IMR-90 (cell line): ENCODE results near the gene MGA.

Experiments used
- BHLHE40 ChIP-seq: fragments of 150-350 bp; IDR thresholded peaks from 2 replicates; pipeline ENCODE4 v1.6.1; 2016; ENCODE audit warnings: mild to moderate bottlenecking, low read depth, low read length
- CEBPB ChIP-seq: IDR thresholded peaks from 2 replicates; pipeline ENCODE4 v1.6.1; 2012; ENCODE audit warnings: low read depth, low read length, improper control_type of control experiment
- CHD1 ChIP-seq: IDR thresholded peaks from 2 replicates; pipeline ENCODE4 v1.6.1; 2012; ENCODE audit warnings: low read depth, low read length, improper control_type of control experiment
- CTCF ChIP-seq: conservative IDR thresholded peaks from 2 replicates; pipeline ENCODE4 v1.5.1; 2012; ENCODE audit warnings: mild to moderate bottlenecking, low read depth, low read length, improper control_type of control experiment
- FOS ChIP-seq: fragments of 150-350 bp; IDR thresholded peaks from 2 replicates; pipeline ENCODE4 v1.6.1; 2016; ENCODE audit warnings: low read depth, low read length
- MAFK ChIP-seq: IDR thresholded peaks from 2 replicates; pipeline ENCODE4 v1.6.1; 2012; ENCODE audit warnings: low read depth, low read length, improper control_type of control experiment
- MAZ ChIP-seq: IDR thresholded peaks from 2 replicates; pipeline ENCODE4 v1.6.1; 2012; ENCODE audit warnings: low read depth, mild to moderate bottlenecking, low read length, improper control_type of control experiment, moderate library complexity, borderline replicate concordance
- NFE2L2 ChIP-seq: fragments of 150-350 bp; IDR thresholded peaks from 2 replicates; pipeline ENCODE4 v1.6.1; 2016; ENCODE audit warnings: low read depth, mild to moderate bottlenecking, low read length
- POLR2A ChIP-seq: IDR thresholded peaks from 2 replicates; pipeline ENCODE4 v1.6.1; 2012; ENCODE audit warnings: mild to moderate bottlenecking, low read depth, low read length
- RAD21 ChIP-seq: IDR thresholded peaks from 2 replicates; pipeline ENCODE4 v1.6.1; 2012; ENCODE audit warnings: low read length, improper control_type of control experiment
- RCOR1 ChIP-seq: IDR thresholded peaks from 2 replicates; pipeline ENCODE4 v1.6.1; 2012; ENCODE audit warnings: mild to moderate bottlenecking, low read length, improper control_type of control experiment; ENCODE audit not compliant: insufficient replicate concordance
- RFX5 ChIP-seq: IDR thresholded peaks from 2 replicates; pipeline ENCODE4 v1.8.0; 2012; ENCODE audit warnings: low read depth, mild to moderate bottlenecking, low read length, moderate library complexity
- SMC3 ChIP-seq: fragments of 150-350 bp; IDR thresholded peaks from 2 replicates; pipeline ENCODE4 v1.6.1; 2016; ENCODE audit warnings: low read depth, mild to moderate bottlenecking, antibody characterized with exemption, low read length, moderate library complexity

DNA sequence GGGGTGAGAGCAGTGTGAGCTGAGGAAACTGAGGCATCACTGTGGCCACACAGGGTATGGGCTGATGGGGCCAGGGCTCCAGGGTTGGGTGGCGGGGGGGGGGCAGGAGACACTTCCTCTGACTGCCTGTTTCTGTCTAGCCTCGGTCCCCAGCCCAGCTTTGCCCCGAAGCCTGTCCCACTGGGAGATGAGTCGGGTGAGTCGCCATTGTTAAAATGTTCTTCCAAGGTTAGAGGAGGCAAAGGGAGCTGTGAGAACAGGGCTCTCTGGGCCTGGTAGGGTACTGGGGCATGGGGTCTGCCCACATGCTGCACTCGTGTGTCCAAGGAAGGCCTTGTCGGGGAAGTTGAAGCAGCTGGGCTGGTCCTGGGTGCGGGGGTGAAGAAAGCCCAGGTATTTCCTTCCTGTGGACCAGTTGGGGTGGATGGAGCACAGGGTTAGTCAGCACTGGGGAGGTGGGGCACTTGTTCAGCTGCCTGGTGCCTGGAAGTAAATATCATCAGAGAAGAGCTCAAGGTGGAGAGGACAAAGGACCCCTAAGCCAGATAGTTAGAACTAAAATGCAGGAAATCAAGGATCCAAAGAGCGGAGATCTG is 159.3 kb downstream of the MGA start:
- TF ChIP-seq FOS = no peak
- TF ChIP-seq CTCF = no peak
- no peak for TF ChIP-seq RAD21
- TF ChIP-seq POLR2A = no peak
- TF ChIP-seq NFE2L2 = no peak
- TF ChIP-seq MAFK = no peak
- no peak for TF ChIP-seq CHD1
- no peak for TF ChIP-seq CEBPB
- no peak for TF ChIP-seq SMC3
- no peak for TF ChIP-seq MAZ
- no peak for TF ChIP-seq RCOR1
- TF ChIP-seq RFX5 = no peak
- no peak for TF ChIP-seq BHLHE40
